H1 (cell line): ENCODE results near the gene DDC. TPM values are rescaled to one million over a fixed set of nuclear protein-coding genes. Genes with fewer than 3 reads are reported as not detected.

Experiments used
- CTCF ChIA-PET: fragments of 300-600 bp; sonication (Branson Sonifier 250); formaldehyde crosslinking; loops from one replicate; lab custom pipeline; 2021; ENCODE audit not compliant: partially characterized antibody; lab: Charles Lee
- POLR2A ChIA-PET: fragments of 300-600 bp; sonication (Branson Sonifier 250); formaldehyde crosslinking; loops from one replicate; lab custom pipeline; 2021; ENCODE audit warnings: inconsistent platforms; ENCODE audit not compliant: partially characterized antibody; lab: Charles Lee
- DNase-seq, 2 experiments: peaks; one replicate each; pipeline versions ENCODE4 v3.0.0 to v3.0.0-alpha.2; 2010 to 2022; ENCODE audit warnings: low spot score in 2 of 2, low read depth in 1 of 2, mixed read lengths in 1 of 2
- FAIRE-seq: peaks from 2 replicates; lab custom pipeline; 2011; peaks lifted over from hg19 to GRCh38; lab: Jason Lieb, UNC
- H2AFZ ChIP-seq: 2 replicates; pipeline ENCODE4 v1.8.1; 2012; ENCODE audit warnings: low read length, inconsistent platforms
- H2AK5ac ChIP-seq: 2 replicates; pipeline ENCODE4 v1.6.1; 2013; ENCODE audit warnings: low read depth, low read length
- H2BK120ac ChIP-seq: replicated peaks from 2 replicates; pipeline ENCODE3; 2013; ENCODE audit warnings: low read depth, low read length, inconsistent platforms
- H2BK12ac ChIP-seq: 2 replicates; pipeline ENCODE4 v1.6.1; 2013; ENCODE audit warnings: low read depth, low read length
- H2BK15ac ChIP-seq: 2 replicates; pipeline ENCODE4 v1.6.1; 2013; ENCODE audit warnings: low read length
- H2BK20ac ChIP-seq: 2 replicates; pipeline ENCODE4 v1.6.1; 2013; ENCODE audit warnings: low read length
- H2BK5ac ChIP-seq: 2 replicates; pipeline ENCODE4 v1.6.1; 2013; ENCODE audit warnings: low read depth, low read length
- H3K14ac ChIP-seq: 2 replicates; pipeline ENCODE4 v1.6.1; 2013; ENCODE audit warnings: inconsistent platforms; ENCODE audit not compliant: insufficient read length
- H3K18ac ChIP-seq: 2 replicates; pipeline ENCODE4 v1.6.1; 2013; ENCODE audit warnings: low read length; ENCODE audit errors: extremely low read depth
- H3K23ac ChIP-seq: 2 replicates; pipeline ENCODE4 v1.6.1; 2013; ENCODE audit warnings: inconsistent platforms; ENCODE audit not compliant: insufficient read length
- H3K23me2 ChIP-seq: 2 replicates; pipeline ENCODE4 v1.6.1; 2013; ENCODE audit warnings: low read depth, low read length
- H3K27ac ChIP-seq: 2 replicates; pipeline ENCODE4 v1.6.1; 2011; ENCODE audit warnings: low read depth, low read length, inconsistent platforms
- H3K27me3 ChIP-seq, 4 experiments: replicated peaks in 1 of 4; 1 replicate in 1 of 4; 2 replicates in 3 of 4; pipeline versions ENCODE4 v1.6.1 to v1.8.1; 2011 to 2013; ENCODE audit warnings: low read length in 3 of 4, mild to moderate bottlenecking in 3 of 4, inconsistent platforms in 2 of 4, mixed read lengths in 2 of 4, moderate library complexity in 1 of 4; ENCODE audit not compliant: control insufficient read depth in 3 of 4, insufficient read depth in 3 of 4; ENCODE audit errors: extremely low read depth in 1 of 4
- H3K36me3 ChIP-seq, 4 experiments: 2 replicates each; pipeline versions ENCODE4 v1.6.1 to v1.8.1; 2011 to 2013; ENCODE audit warnings: mild to moderate bottlenecking in 4 of 4, low read length in 3 of 4, moderate library complexity in 2 of 4, control low read depth in 1 of 4, inconsistent platforms in 1 of 4; ENCODE audit not compliant: insufficient read depth in 4 of 4, control insufficient read depth in 2 of 4
- H3K4ac ChIP-seq: replicated peaks from 2 replicates; pipeline ENCODE3; 2013; ENCODE audit warnings: low read length, low read depth, mixed read lengths, inconsistent platforms; ENCODE audit not compliant: insufficient read length
- H3K4me1 ChIP-seq, 4 experiments: replicated peaks in 1 of 4; 1 replicate in 1 of 4; 2 replicates in 3 of 4; pipeline versions ENCODE4 v1.6.1 to v1.8.1; 2011 to 2013; ENCODE audit warnings: low read length in 3 of 4, inconsistent platforms in 2 of 4, mixed read lengths in 1 of 4; ENCODE audit not compliant: insufficient read depth in 4 of 4, control insufficient read depth in 3 of 4
- H3K4me2 ChIP-seq, 2 experiments: 2 replicates each; pipeline versions ENCODE4 v1.6.1 to v1.8.1; 2011 to 2013; ENCODE audit warnings: low read depth in 2 of 2, low read length in 2 of 2, control low read depth in 1 of 2, inconsistent platforms in 1 of 2, mild to moderate bottlenecking in 1 of 2; ENCODE audit not compliant: insufficient read depth in 1 of 2
- H3K4me3 ChIP-seq, 4 experiments: fragments of 200-600, 300-600 bp in 1 of 4; sonication (generic), shearing (Covaris generic), sonication (Bioruptor Twin) in 1 of 4; 2 replicates each; pipeline versions ENCODE4 v1.5.1 to v1.8.1; 2011 to 2016; ENCODE audit warnings: low read length in 4 of 4, low read depth in 3 of 4, control low read depth in 2 of 4, inconsistent platforms in 2 of 4, mild to moderate bottlenecking in 2 of 4, mixed read lengths in 1 of 4, moderate library complexity in 1 of 4; ENCODE audit not compliant: insufficient read depth in 2 of 4; ENCODE audit errors: extremely low read depth in 1 of 4
- H3K56ac ChIP-seq: replicated peaks from 2 replicates; pipeline ENCODE3; 2013; ENCODE audit warnings: low read depth, mild to moderate bottlenecking, mixed read lengths, low read length, inconsistent platforms; ENCODE audit not compliant: insufficient read length
- H3K79me1 ChIP-seq: 2 replicates; pipeline ENCODE4 v1.6.1; 2013; ENCODE audit warnings: low read depth, low read length, control low read depth
- H3K79me2 ChIP-seq, 2 experiments: 2 replicates each; pipeline versions ENCODE4 v1.6.1 to v1.8.1; 2012 to 2013; ENCODE audit warnings: low read length in 2 of 2, mild to moderate bottlenecking in 2 of 2, inconsistent platforms in 1 of 2; ENCODE audit not compliant: insufficient read depth in 2 of 2, control insufficient read depth in 1 of 2
- H3K9ac ChIP-seq, 4 experiments: replicated peaks in 1 of 4; 1 replicate in 1 of 4; 2 replicates in 3 of 4; pipeline versions ENCODE4 v1.6.1 to v1.8.1; 2011 to 2013; ENCODE audit warnings: low read depth in 3 of 4, low read length in 3 of 4, control low read depth in 2 of 4, mild to moderate bottlenecking in 2 of 4, moderate library complexity in 2 of 4, inconsistent platforms in 1 of 4; ENCODE audit errors: extremely low read depth in 1 of 4
- H3K9me3 ChIP-seq, 2 experiments: 2 replicates each; pipeline versions ENCODE4 v1.6.1 to v1.8.1; 2012 to 2013; ENCODE audit warnings: mild to moderate bottlenecking in 2 of 2, moderate library complexity in 2 of 2, control low read depth in 1 of 2, inconsistent platforms in 1 of 2, low read depth in 1 of 2, low read length in 1 of 2, mixed read lengths in 1 of 2; ENCODE audit not compliant: insufficient read depth in 2 of 2
- H4K20me1 ChIP-seq, 2 experiments: replicated peaks in 1 of 2; 2 replicates each; pipeline versions ENCODE3 to v1.8.1; 2011 to 2013; ENCODE audit warnings: inconsistent platforms in 2 of 2, low read length in 2 of 2, mild to moderate bottlenecking in 1 of 2; ENCODE audit not compliant: insufficient read depth in 2 of 2, control insufficient read depth in 1 of 2
- H4K5ac ChIP-seq: 2 replicates; pipeline ENCODE4 v1.6.1; 2013; ENCODE audit warnings: low read length, low read depth, mixed read lengths, inconsistent platforms; ENCODE audit not compliant: insufficient read length
- H4K8ac ChIP-seq: 2 replicates; pipeline ENCODE4 v1.8.0; 2013; ENCODE audit warnings: mild to moderate bottlenecking, moderate library complexity, low read length, inconsistent platforms; ENCODE audit not compliant: insufficient read depth; ENCODE audit errors: extremely low read depth
- H4K91ac ChIP-seq: replicated peaks from 2 replicates; pipeline ENCODE3; 2013; ENCODE audit warnings: low read length, mixed read lengths, inconsistent platforms; ENCODE audit not compliant: insufficient read length
- BCL11A ChIP-seq, 2 experiments: IDR thresholded peaks; one replicate each; pipeline ENCODE4 v1.6.1; 2011; ENCODE audit warnings: low read depth in 2 of 2, low read length in 2 of 2, mild to moderate bottlenecking in 2 of 2
- EP300 ChIP-seq, 2 experiments: IDR thresholded peaks; 1 replicate in 1 of 2; 2 replicates in 1 of 2; pipeline ENCODE4 v1.6.1; 2011 to 2012; ENCODE audit warnings: low read depth in 2 of 2, low read length in 2 of 2, mild to moderate bottlenecking in 2 of 2, borderline replicate concordance in 1 of 2, inconsistent platforms in 1 of 2, moderate library complexity in 1 of 2
- HDAC2 ChIP-seq, 2 experiments: fragments of 300-600 bp in 1 of 2; sonication (generic) in 1 of 2; IDR thresholded peaks; 2 replicates each; pipeline ENCODE4 v1.6.1; 2011 to 2012; ENCODE audit warnings: low read depth in 2 of 2, low read length in 2 of 2, mild to moderate bottlenecking in 2 of 2, moderate library complexity in 2 of 2, borderline replicate concordance in 1 of 2, inconsistent platforms in 1 of 2
- TAF1 ChIP-seq: IDR thresholded peaks from 2 replicates; pipeline ENCODE4 v1.6.1; 2011; ENCODE audit warnings: mild to moderate bottlenecking, low read depth, low read length
- ZNF274 ChIP-seq: IDR thresholded peaks from 2 replicates; pipeline ENCODE4 v1.7.0; 2012; ENCODE audit warnings: low read length, borderline replicate concordance; ENCODE audit errors: extremely low read depth
- WGBS, 2 experiments: shearing (Covaris generic) in 1 of 2; methylation state at CpG; one replicate each; pipeline versions ENCODE4 v1.1.6 to v1.1.7; 2013 to 2015; ENCODE audit warnings: low lambda C conversion rate in 2 of 2, mixed read lengths in 2 of 2, inconsistent platforms in 1 of 2, low coverage in 1 of 2, missing lambda C conversion rate in 1 of 2; ENCODE audit not compliant: insufficient replicate concordance in 2 of 2, insufficient coverage in 1 of 2, insufficient read length in 1 of 2; ENCODE audit errors: extremely low coverage in 1 of 2, missing lambda C conversion rate in 1 of 2; 5-methylcytosine and 5-hydroxymethylcytosine counted together
- polyA plus RNA-seq, 7 experiments: library from polyadenylated mRNA; depleted of rRNA in 3 of 7; stranded (reverse) in 5 of 7; unstranded in 2 of 7; fragments of >200 nt in 5 of 7; fragments of 200-250 nt in 2 of 7; gene quantifications; 1 replicate in 5 of 7; 2 replicates in 1 of 7; 4 replicates in 1 of 7; pipeline versions ENCODE4 v1.2.1 to v1.2.3, GENCODE V29; 2011 to 2013; ENCODE audit warnings: missing spikeins in 2 of 7, mixed read lengths in 2 of 7
- total RNA-seq: library from RNA; stranded (reverse); fragmentation: NEBNext Ultra II Directional; extraction: Animal tissue kit (Norgen Biotek cat#: 25700); gene quantifications from 2 replicates; pipeline ENCODE4 v1.2.1, GENCODE V29; 2021

Gene DDC
- total and polyA plus RNA-seq, 2 of the 8 experiments (the other 6 are each of a cell fraction or from before 2014, with no cell fraction given), result 0.05 TPM; not detected in 1

GRCh38 chr7:50428911-50429310, 136.3 kb downstream of the DDC start:
- Histone ChIP-seq H3K4me3 (no peak overlapping the region), H2BK20ac (no peak overlapping the region), H3K23ac (no peak overlapping the region), H3K9me3 (no peaks in the 10 kb centered on the region), H3K4me1 (no peaks in the 10 kb centered on the region), H3K4me2 (no peak overlapping the region), H4K8ac (no peak overlapping the region), H2BK5ac (no peak overlapping the region), H3K4ac (no peak overlapping the region), H2BK120ac (no peak overlapping the region), H4K20me1 (no peaks in the 10 kb centered on the region), H3K9ac (no peak overlapping the region), H2BK15ac (no peak overlapping the region), H3K79me1 (no peaks in the 10 kb centered on the region), H2AFZ (no peak overlapping the region), H3K23me2 (no peaks in the 10 kb centered on the region), H3K27me3 (no peaks in the 10 kb centered on the region), H4K5ac (no peak overlapping the region), H4K91ac (no peak overlapping the region), H3K18ac (no peak overlapping the region), H2BK12ac (no peak overlapping the region), H3K56ac (no peak overlapping the region), H3K79me2 (no peaks in the 10 kb centered on the region), H3K36me3 (no peaks in the 10 kb centered on the region), H3K27ac (no peak overlapping the region), H2AK5ac (no peak overlapping the region), H3K14ac (no peak overlapping the region)
- DNase-seq (no peak), FAIRE-seq (no peak)
- WGBS, 2 experiments, result 89% methylated on average over 3 of the region's 3 CpGs; no CpG with 5 or more reads in 1 of the 2 experiments
- CTCF ChIA-PET, result interaction anchor here (0.6 to 2.4 kb wide), 4 partner anchors 9 to 284 kb away, joined by 3 to 6 read pairs (median 4); no protein-coding TSS in a partner anchor
- POLR2A ChIA-PET, result no interaction called here
- TF ChIP-seq EP300 (IDR thresholded peaks at IDR 0.05; ENCODE audit: borderline replicate concordance in 1 of 2, low read depth in 2 of 2, low read length in 2 of 2) (no peak), HDAC2 (IDR thresholded peaks at IDR 0.05; ENCODE audit: borderline replicate concordance in 1 of 2, low read depth in 2 of 2, low read length in 2 of 2) (no peak), ZNF274 (no peak), BCL11A (IDR thresholded peaks at IDR 0.05; ENCODE audit: low read depth in 2 of 2, low read length in 2 of 2) (no peak), TAF1 (no peak)
